NCI-H2029 (cell line): ENCODE data around the gene RGPD3.
"Not testable (repeated sequence)": the region's sequence is repeated elsewhere in the genome, so short reads cannot be mapped to it uniquely, and the experiment has no call there.

Experiments
- DNase-seq: peaks from one replicate; lab custom pipeline; 2025; lab: John Stamatoyannopoulos, UW

Gene RGPD3

DNA sequence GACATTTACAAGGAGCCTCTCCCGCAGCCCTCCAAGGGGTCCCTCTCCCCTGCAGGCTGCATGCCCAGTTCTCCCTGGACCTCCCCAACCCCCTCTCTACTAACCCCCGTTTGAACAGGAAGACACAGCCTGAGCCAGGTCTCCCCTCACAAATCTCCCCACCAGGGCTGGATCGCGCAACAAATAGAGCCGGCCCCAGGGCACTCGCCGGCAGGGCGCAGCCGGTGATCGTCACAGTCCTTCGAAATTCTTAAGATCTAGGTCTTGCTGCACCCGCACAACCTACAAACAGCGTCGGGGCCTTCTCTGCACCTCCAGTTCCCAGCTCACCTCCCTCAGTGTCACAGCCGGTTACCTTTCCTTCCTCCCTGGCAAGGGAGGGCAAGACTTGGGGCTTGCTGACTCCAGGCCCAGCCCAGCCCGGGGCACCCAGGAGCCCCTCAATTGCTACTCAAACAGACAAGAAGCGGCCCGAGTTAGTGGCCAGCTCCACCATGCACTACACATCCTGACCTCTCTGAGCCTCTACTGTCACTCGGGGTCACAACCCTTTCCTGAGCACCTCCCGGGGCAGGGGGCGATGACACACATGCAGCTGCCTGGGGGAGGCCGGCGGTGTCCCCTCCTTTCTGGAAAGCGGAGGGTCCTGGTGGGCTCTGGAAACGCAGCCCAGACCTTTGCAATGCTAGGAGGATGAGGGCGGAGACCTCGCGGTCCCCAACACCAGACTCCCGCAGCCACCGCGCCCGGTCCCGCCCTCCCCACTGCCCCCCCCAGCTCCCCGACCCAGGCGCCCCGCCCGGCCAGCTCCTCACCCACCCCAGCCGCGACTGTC, 18.6 kb upstream of the RGPD3 start, which contains the start of gene CD8B2:
Gene CD8B2, plus strand, starts transcription at position 814 of the 835 bp plus-strand sequence. CDS start 63 bp downstream, outside the sequence.
- not testable (repeated sequence) for DNase-seq

- not testable (repeated sequence) for DNase-seq
These were observed 11.3 kb upstream of the RGPD3 start for GRCh38 chr2:106479563-106479962.

GRCh38 chr2:106477647-106478046, 9.4 kb upstream of the RGPD3 start:
- DNase-seq: not testable (repeated sequence)

GRCh38 chr2:106470658-106471057, 2.4 kb upstream of the RGPD3 start:
- DNase-seq: not testable (repeated sequence)

DNA sequence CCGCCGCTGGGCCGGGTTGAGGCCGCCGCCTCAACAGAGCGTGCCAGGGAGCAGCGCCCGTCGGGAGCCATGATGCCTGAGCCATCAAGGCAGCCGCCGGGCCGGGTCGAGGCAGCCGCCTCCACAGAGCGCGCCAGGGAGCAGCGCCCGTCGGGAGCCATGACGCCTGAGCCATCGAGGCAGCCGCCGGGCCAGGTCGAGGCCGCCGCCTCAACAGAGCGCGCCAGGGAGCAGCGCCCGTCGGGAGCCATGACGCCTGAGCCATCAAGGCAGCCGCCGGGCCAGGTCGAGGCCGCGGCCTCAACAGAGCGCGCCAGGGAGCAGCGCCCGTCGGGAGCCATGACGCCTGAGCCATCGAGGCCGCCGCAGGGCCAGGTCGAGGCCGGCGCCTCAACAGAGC, 697 bp downstream of the RGPD3 start:
- DNase-seq: not testable (repeated sequence)

- not testable (repeated sequence) for DNase-seq
These were observed 6.3 kb downstream of the RGPD3 start for GRCh38 chr2:106461882-106462281.

DNA sequence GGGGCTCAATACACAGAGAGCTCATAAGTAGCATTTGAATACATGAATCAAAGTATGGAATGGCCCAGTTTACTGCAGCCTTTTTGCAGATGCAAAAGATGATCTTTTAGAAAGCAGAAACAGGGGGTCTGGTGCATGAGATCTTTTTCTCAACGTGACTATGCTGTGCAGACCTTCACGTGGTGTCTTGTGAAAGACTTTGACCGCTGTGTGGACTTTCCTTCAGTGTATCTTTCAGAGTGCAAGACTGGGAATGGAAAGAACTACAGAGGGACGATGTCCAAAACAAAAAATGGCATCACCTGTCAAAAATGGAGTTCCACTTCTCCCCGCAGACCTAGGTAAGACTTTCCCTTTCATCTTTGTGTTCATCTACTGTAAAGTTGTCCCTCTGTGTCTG, 77.5 kb downstream of the RGPD3 start:
- not testable (repeated sequence) for DNase-seq

DNA sequence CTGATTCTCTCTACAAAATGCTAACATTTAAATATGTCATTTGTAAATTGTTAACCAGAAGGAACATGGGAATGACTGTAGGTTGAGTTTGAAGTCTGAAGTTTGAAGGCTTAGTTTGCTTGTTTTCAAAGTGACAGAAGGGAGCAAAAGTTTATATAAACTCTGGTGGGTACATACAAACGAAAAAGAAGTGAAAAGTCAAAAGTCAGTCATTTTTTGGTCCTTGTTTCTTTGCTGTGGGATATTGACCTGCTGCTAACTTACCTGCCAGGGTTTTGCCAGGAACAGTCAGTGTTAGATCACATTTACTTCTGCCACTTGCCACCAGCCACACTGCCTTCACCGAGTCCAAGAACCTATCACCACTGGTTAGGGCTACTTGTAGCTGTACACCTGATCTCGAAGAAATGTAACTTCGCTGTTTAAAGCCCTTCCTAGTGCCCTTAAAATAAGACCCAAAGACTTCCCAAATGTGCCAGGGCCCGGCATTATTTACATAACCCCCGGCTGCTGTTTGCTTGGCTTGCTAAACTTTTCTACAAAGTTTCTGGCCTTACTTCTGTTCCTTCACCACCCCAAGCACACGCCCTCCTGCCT, 79.3 kb downstream of the RGPD3 start:
- not testable (repeated sequence) for DNase-seq

DNA sequence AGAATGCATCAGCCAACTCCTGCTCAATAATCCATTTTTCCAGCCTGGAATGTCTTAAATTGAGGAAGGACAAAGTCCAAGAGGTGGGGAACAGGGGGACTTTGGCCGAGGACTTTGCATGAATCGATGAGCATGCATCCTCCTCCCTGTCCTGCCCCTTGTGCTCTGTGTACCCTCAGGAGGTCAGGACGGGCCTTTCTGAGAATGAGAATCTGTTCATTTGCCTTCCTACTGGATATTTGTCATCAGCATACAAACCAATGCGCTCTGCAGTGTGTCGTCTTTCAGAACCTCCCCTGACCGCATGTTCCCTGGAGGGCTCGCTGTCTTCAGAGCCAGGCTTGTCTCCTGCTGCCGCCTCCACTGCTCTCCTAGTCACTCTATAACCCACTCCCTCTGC, 83.7 kb downstream of the RGPD3 start:
- DNase-seq: not testable (repeated sequence)

- DNase-seq: not testable (repeated sequence)
These were observed 86.3 kb downstream of the RGPD3 start for GRCh38 chr2:106381867-106382266.

GRCh38 chr2:106379567-106379966, 88.6 kb downstream of the RGPD3 start:
- DNase-seq: not testable (repeated sequence)

DNA sequence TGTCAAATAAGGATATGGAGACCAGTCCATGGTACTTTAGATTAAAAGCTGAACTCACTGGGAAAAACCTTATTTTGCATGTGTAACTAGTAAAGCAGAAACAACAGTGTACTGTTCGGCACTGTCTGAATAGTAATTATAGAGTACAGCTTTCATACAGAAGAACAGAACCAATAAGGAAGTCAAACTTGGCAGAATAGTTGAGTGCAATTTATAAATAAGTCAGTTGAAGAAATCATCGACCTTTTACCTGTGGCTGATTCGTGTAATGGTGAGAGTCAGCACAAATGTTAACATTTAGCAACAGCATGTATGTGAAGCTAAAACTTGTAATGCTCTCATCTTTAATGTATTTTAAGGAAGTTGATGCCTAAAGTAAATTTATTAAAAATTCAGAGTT, 99.0 kb downstream of the RGPD3 start:
- DNase-seq: not testable (repeated sequence)

GRCh38 chr2:106366204-106366885, 101.9 kb downstream of the RGPD3 start:
- no peak for DNase-seq

- DNase-seq: no peak
These were observed 104.4 kb downstream of the RGPD3 start for GRCh38 chr2:106363791-106364190.

GRCh38 chr2:106362789-106363188, 105.4 kb downstream of the RGPD3 start:
- DNase-seq: no peak

DNA sequence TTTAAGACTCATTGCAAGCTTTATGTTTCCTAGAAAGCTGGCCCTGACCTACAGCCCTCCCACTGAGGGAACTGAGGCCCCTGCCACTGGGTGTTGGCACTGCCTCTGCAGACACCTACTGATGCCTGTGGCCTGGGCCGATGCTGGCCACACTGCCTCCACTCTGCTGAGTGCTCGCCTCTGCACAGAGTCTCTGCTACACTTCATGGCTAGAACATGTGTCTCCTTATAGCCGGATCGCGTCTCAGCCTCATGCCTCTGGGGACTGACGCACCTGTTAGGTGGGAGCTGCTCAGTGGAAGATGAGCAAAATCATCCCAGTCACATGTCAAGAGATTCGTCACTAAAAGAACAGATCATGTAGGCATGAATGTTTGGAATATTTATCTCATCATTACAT, 108.7 kb downstream of the RGPD3 start:
- DNase-seq: no peak

GRCh38 chr2:106358521-106358920, 109.7 kb downstream of the RGPD3 start:
- DNase-seq: no peak

GRCh38 chr2:106358081-106358480, 110.1 kb downstream of the RGPD3 start:
- no peak for DNase-seq

- no peak for DNase-seq
These were observed 111.9 kb downstream of the RGPD3 start for GRCh38 chr2:106356291-106356690.

DNA sequence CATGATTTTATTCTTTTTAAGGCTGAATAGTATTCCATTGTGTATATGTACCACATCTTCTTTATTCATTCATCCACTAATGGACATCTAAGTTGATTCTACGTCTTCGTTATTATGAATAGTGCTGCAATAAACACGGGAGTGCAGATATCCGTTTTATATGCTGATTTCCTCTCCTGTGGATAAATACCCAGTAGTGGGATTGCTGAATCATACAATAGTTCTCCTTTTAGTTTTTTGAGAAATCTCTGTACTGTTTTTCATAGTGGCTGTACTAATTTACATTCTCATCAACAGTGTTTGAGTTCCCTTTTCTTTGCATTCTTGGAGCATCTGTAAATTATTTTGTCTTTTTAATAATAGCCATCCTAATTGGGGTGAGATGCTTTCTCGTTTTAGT, 114.5 kb downstream of the RGPD3 start:
- no peak for DNase-seq

DNA sequence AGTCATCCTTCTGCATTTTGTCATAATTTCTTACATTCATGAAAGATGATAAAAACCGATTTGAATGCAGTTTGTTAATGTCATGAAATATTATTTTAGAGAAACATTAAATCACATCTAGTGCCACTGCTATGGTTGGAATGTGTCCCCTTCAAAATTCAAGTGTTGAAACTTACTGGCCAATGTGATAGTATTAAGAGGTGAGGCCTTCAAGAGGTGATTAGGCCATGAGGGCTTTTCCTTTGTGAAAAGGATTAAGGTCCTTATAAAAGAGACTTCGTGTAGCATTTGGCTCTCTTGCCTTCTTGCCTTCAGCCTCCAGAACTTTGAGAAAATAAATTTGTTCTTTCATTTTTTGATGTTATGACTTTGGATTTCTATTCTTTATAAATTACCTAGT, 117.2 kb downstream of the RGPD3 start:
- DNase-seq: no peak

DNA sequence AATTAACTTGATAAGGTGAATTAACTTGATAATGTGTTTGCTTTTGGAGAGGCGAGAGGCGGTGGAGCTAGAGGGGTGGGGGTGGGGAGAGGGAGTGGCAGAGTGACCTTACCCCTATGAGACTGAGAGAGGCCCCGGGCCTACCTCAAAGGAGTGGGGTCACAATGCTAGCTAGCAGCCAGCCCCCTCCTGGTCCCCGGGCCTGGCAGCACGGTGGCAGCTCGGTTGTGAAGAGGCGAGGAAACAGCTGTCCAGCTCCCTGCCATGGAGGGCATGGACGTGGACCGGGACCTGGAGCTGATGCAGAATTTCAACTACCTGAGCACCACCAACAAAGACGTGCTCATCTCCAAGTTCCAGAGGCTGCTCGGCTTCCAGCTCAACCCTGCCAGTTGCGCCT, 123.9 kb downstream of the RGPD3 start:
- DNase-seq: no peak

GRCh38 chr2:106343274-106343673, 124.9 kb downstream of the RGPD3 start:
- no peak for DNase-seq
